NB4 (cell line): ENCODE data around the gene CDC14C.

Source experiments
- DNase-seq: peaks from one replicate; pipeline ENCODE4 v3.0.0; 2010; ENCODE audit warnings: low read depth
- H3K4me3 ChIP-seq: one replicate; pipeline ENCODE4 v1.5.1; 2011; ENCODE audit warnings: mild to moderate bottlenecking, low read depth, low read length, moderate library complexity
- CTCF ChIP-seq: IDR thresholded peaks from one replicate; pipeline ENCODE4 v1.5.1; 2012; ENCODE audit warnings: low read depth, low read length
- MAX ChIP-seq: IDR thresholded peaks from 2 replicates; pipeline ENCODE4 v1.6.1; 2011; ENCODE audit warnings: low read depth, low read length
- MYC ChIP-seq: IDR thresholded peaks from 2 replicates; pipeline ENCODE4 v1.6.1; 2011; ENCODE audit warnings: low read depth, low read length
- POLR2A ChIP-seq: IDR thresholded peaks from 2 replicates; pipeline ENCODE4 v1.6.1; 2011; ENCODE audit warnings: mild to moderate bottlenecking; ENCODE audit not compliant: insufficient read length; ENCODE audit errors: extremely low read depth

CDC14C gene

GRCh38 chr7:48933549-48934085, 9.3 kb downstream of the CDC14C start:
- H3K4me3 ChIP-seq = no peak overlapping the region
- no peak for DNase-seq
- TF ChIP-seq POLR2A (no peak), MAX (no peak), MYC (no peak)

- no peak overlapping the region for H3K4me3 ChIP-seq
- TF ChIP-seq MAX = no peak
- no peak for TF ChIP-seq MYC
- no peak for TF ChIP-seq POLR2A
- TF ChIP-seq CTCF = no peak
- no peak for DNase-seq
These were observed 14.4 kb downstream of the CDC14C start for GRCh38 chr7:48938539-48939295.

- H3K4me3 ChIP-seq = no peak overlapping the region
- DNase-seq = no peak
- TF ChIP-seq POLR2A (no peak), MAX (no peak), CTCF (no peak), MYC (no peak)
These were observed 19.1 kb downstream of the CDC14C start for GRCh38 chr7:48943279-48943990.

GRCh38 chr7:48955916-48956315, 31.6 kb downstream of the CDC14C start:
- H3K4me3 ChIP-seq = no peak overlapping the region
- DNase-seq = no peak
- TF ChIP-seq POLR2A (no peak), MYC (no peak), MAX (no peak), CTCF (no peak)

- TF ChIP-seq MAX (no peak), POLR2A (no peak), MYC (no peak), CTCF (no peak)
- DNase-seq = no peak
- no peak overlapping the region for H3K4me3 ChIP-seq
These were observed 35.3 kb downstream of the CDC14C start for GRCh38 chr7:48959676-48960075.
